Upper lobe of left lung (tissue), 4 donors: Measurements from ENCODE around the gene GCGR.

Experiments used
- POLR2AphosphoS5 ChIP-seq, 2 donors: sonication (generic); formaldehyde crosslinking; IDR thresholded peaks; one replicate each; pipeline ENCODE4 v1.5.1; 2017; ENCODE audit warnings: antibody characterized with exemption in 2 of 2
- TF ChIP-seq, protein P1 (sequence below), 6 experiments: fragments of 450-650 bp in 4 of 6; fragments of 200-600 bp in 2 of 6; sonication (generic) in 2 of 6; IDR thresholded peaks; one replicate each; pipeline ENCODE4 v1.5.1; 2016 to 2019; ENCODE audit warnings: antibody characterized with exemption in 6 of 6

DNA sequence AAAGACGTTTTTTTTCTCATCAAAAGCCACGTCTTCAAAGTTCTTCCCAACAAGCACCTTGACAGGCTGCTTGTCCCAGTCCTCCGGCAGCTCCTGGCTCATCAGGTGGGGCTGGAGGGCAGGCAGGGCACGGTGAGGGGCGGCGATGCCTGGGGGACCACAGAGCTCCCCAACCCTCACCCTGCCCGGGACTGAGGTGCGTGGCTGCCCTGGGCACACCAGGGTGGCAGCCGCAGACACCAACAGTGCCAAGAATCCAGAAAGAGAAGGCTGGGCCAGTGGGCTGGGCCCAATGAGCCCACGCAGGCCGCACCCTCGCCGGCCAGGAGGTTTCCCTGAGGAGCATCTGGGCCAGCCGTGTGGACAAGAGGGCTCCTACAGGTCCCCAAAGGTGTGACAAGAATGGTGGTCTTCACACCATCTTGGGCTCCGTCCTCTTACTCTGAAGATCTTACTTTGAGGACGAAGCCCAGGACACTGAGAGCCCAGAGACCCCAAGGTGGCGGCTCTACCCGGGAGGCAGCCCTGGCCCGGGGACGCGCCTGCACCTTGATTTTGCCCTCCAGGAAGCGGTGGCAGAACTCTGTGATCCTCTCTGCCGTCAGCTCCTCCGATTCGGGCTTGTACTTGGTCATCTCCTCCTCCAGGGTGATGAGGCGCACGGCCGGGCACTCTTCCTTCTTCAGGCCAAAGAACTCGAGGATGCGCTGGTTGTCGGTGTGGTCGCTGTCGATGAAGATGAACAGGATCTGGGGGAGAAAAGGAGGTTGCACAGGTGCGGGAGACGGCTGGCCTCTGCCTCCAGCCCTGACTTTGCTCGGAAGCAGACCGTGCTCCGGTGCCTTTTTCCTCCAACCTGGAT is 42.2 kb downstream of the GCGR start:
- TF ChIP-seq, protein P1, sequence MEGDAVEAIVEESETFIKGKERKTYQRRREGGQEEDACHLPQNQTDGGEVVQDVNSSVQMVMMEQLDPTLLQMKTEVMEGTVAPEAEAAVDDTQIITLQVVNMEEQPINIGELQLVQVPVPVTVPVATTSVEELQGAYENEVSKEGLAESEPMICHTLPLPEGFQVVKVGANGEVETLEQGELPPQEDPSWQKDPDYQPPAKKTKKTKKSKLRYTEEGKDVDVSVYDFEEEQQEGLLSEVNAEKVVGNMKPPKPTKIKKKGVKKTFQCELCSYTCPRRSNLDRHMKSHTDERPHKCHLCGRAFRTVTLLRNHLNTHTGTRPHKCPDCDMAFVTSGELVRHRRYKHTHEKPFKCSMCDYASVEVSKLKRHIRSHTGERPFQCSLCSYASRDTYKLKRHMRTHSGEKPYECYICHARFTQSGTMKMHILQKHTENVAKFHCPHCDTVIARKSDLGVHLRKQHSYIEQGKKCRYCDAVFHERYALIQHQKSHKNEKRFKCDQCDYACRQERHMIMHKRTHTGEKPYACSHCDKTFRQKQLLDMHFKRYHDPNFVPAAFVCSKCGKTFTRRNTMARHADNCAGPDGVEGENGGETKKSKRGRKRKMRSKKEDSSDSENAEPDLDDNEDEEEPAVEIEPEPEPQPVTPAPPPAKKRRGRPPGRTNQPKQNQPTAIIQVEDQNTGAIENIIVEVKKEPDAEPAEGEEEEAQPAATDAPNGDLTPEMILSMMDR (IDR thresholded peaks at IDR 0.05): no peak
- no peak for TF ChIP-seq POLR2AphosphoS5 (IDR thresholded peaks at IDR 0.05)
